HepG2 (cell line): ENCODE results near the gene GPR6. TPM values are rescaled to one million over a fixed set of nuclear protein-coding genes. Genes with fewer than 3 reads are reported as not detected.

Experiments used
- ATF7-NPFF ChIP-seq: sonication (generic); formaldehyde crosslinking; IDR thresholded peaks from 2 replicates; pipeline ENCODE4 v1.8.1; 2023; ENCODE audit warnings: mild to moderate bottlenecking, low read depth, missing genetic modification reagents, moderate library complexity
- ETV6 ChIP-seq: sonication (generic); formaldehyde crosslinking; conservative IDR thresholded peaks from 2 replicates; pipeline ENCODE4 v1.4.0; 2020; ENCODE audit warnings: missing genetic modification reagents
- HHEX ChIP-seq: IDR thresholded peaks from 2 replicates; pipeline ENCODE4 v1.6.1; 2016; ENCODE audit warnings: control low read depth
- LRRFIP1 ChIP-seq: sonication (generic); formaldehyde crosslinking; conservative IDR thresholded peaks from 2 replicates; pipeline ENCODE4 v1.4.0; 2020; ENCODE audit warnings: missing genetic modification reagents
- MAZ ChIP-seq, 2 experiments: sonication (generic) in 1 of 2; formaldehyde crosslinking in 1 of 2; IDR thresholded peaks; 2 replicates each; pipeline versions ENCODE4 v1.5.0 to v1.6.1; 2012 to 2020; ENCODE audit warnings: low read depth in 2 of 2, mild to moderate bottlenecking in 2 of 2, borderline replicate concordance in 1 of 2, improper control_type of control experiment in 1 of 2, low read length in 1 of 2, missing genetic modification reagents in 1 of 2, moderate library complexity in 1 of 2
- MIXL1 ChIP-seq: IDR thresholded peaks from 2 replicates; pipeline ENCODE4 v1.6.1; 2016
- PHB2 ChIP-seq: fragments of 450-650 bp; IDR thresholded peaks from 2 replicates; pipeline ENCODE4 v1.6.1; 2018; ENCODE audit not compliant: partially characterized antibody
- POLR2A ChIP-seq, 2 experiments: IDR thresholded peaks; 2 replicates each; pipeline ENCODE4 v1.6.1; 2011; ENCODE audit warnings: low read depth in 2 of 2, low read length in 2 of 2, mild to moderate bottlenecking in 1 of 2, moderate library complexity in 1 of 2; ENCODE audit not compliant: insufficient read depth in 1 of 2
- RFXAP ChIP-seq: sonication (generic); formaldehyde crosslinking; IDR thresholded peaks from 2 replicates; pipeline ENCODE4 v1.4.0; 2020; ENCODE audit warnings: missing genetic modification reagents, borderline replicate concordance
- SNAPC2 ChIP-seq: sonication (generic); formaldehyde crosslinking; IDR thresholded peaks from 2 replicates; pipeline ENCODE4 v1.8.1; 2022; ENCODE audit warnings: mild to moderate bottlenecking, missing genetic modification reagents
- SNRNP70 ChIP-seq: fragments of 200-400 bp; formaldehyde crosslinking; IDR thresholded peaks from 2 replicates; pipeline ENCODE4 v1.6.1; 2017; ENCODE audit warnings: mild to moderate bottlenecking, low read depth, low read length, moderate library complexity
- WIZ ChIP-seq: sonication (generic); formaldehyde crosslinking; IDR thresholded peaks from 2 replicates; pipeline ENCODE4 v1.5.1; 2020; ENCODE audit warnings: mild to moderate bottlenecking, missing genetic modification reagents
- ZNF280B ChIP-seq: sonication (generic); formaldehyde crosslinking; IDR thresholded peaks from 2 replicates; pipeline ENCODE4 v1.5.0; 2020; ENCODE audit warnings: missing genetic modification reagents, mild to moderate bottlenecking, borderline replicate concordance
- ZNF572 ChIP-seq: sonication (generic); formaldehyde crosslinking; IDR thresholded peaks from 2 replicates; pipeline ENCODE4 v1.5.1; 2020; ENCODE audit warnings: mild to moderate bottlenecking, missing genetic modification reagents
- ZNF75D ChIP-seq: sonication (generic); formaldehyde crosslinking; IDR thresholded peaks from 2 replicates; pipeline ENCODE4 v1.8.1; 2023; ENCODE audit warnings: missing genetic modification reagents, mild to moderate bottlenecking, borderline replicate concordance
- ZNF777 ChIP-seq: sonication (generic); formaldehyde crosslinking; IDR thresholded peaks from 2 replicates; pipeline ENCODE4 v1.4.0; 2020; ENCODE audit warnings: missing genetic modification reagents
- polyA plus RNA-seq, 8 experiments: library from polyadenylated mRNA; depleted of rRNA in 3 of 8; stranded (reverse) in 7 of 8; unstranded in 1 of 8; fragments of >200 nt; fragmentation: Illumina TruSeq in 4 of 8; extraction: Trizol in 4 of 8; gene quantifications; 2 replicates each; pipeline versions ENCODE4 v1.2.1 to v1.2.3, GENCODE V29; 2011 to 2016; ENCODE audit warnings: low read depth in 4 of 8, missing spikeins in 1 of 8, mixed read lengths in 1 of 8; ENCODE audit not compliant: insufficient read depth in 1 of 8
- total RNA-seq, 5 experiments: library from RNA; depleted of rRNA; stranded (reverse); fragments of >200 nt; fragmentation: Illumina TruSeq; extraction: Trizol; gene quantifications; 2 replicates each; pipeline ENCODE4 v1.2.3, GENCODE V29; 2016; ENCODE audit warnings: low read depth in 1 of 5
- TF ChIP-seq, protein P1 (sequence below): IDR thresholded peaks from 2 replicates; pipeline ENCODE4 v1.6.1; 2016; ENCODE audit warnings: low read depth, borderline replicate concordance
- TF ChIP-seq, protein P2 (sequence below): sonication (generic); formaldehyde crosslinking; conservative IDR thresholded peaks from 2 replicates; pipeline ENCODE4 v1.8.0; 2022; ENCODE audit warnings: low read depth, missing genetic modification reagents
- TF ChIP-seq, protein P3 (sequence below): sonication (generic); formaldehyde crosslinking; IDR thresholded peaks from 2 replicates; pipeline ENCODE4 v1.4.0; 2020; ENCODE audit warnings: mild to moderate bottlenecking, missing genetic modification reagents

Gene GPR6
- total and polyA plus RNA-seq, 2 of the 13 experiments (the other 11 are each of a cell fraction or from before 2014, with no cell fraction given), result not detected

GRCh38 chr6:109978174-109979032 is at the start of gene GPR6 (continued):
- TF ChIP-seq ZNF280B (CRISPR knock-in tag) (0 out of 2 replicates have a peak, but pooled peaks have one; percentile 77), MIXL1 (peak; percentile 73), WIZ (peak; percentile 98), SNRNP70 (no peak), RFXAP (peak; percentile 74), POLR2A (IDR thresholded peaks at IDR 0.05; ENCODE audit: insufficient read depth in 1 of 2, low read depth in 2 of 2, low read length in 2 of 2) (no peak), HHEX (CRISPR knock-in tag) (no peak), ATF7-NPFF (peak; percentile 52; the same call in 1 of the 2 replicates), ETV6 (peak; percentile 74; the same call in 1 of the 2 replicates), ZNF75D (CRISPR knock-in tag) (peak; percentile 44; the same call in 1 of the 2 replicates), SNAPC2 (CRISPR knock-in tag) (0 out of 2 replicates have a peak, but pooled peaks have one; percentile 64), LRRFIP1 (CRISPR knock-in tag) (peak; percentile 85; the same call in 1 of the 2 replicates), MAZ (IDR thresholded peaks at IDR 0.05; ENCODE audit: borderline replicate concordance, low read depth, low read length) (no peak), MAZ (CRISPR knock-in tag; IDR thresholded peaks at IDR 0.05; ENCODE audit: low read depth) (0 out of 2 replicates have a peak, but pooled peaks have one; percentile 39), PHB2 (no peak), ZNF572 (CRISPR knock-in tag) (no peak), ZNF777 (CRISPR knock-in tag) (peak; percentile 52; the same call in 1 of the 2 replicates)
- TF ChIP-seq, protein P1, sequence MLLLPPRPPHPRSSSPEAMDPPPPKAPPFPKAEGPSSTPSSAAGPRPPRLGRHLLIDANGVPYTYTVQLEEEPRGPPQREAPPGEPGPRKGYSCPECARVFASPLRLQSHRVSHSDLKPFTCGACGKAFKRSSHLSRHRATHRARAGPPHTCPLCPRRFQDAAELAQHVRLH (CRISPR knock-in tag), result peak; percentile 79; the same call in 1 of the 2 replicates
- TF ChIP-seq, protein P2, sequence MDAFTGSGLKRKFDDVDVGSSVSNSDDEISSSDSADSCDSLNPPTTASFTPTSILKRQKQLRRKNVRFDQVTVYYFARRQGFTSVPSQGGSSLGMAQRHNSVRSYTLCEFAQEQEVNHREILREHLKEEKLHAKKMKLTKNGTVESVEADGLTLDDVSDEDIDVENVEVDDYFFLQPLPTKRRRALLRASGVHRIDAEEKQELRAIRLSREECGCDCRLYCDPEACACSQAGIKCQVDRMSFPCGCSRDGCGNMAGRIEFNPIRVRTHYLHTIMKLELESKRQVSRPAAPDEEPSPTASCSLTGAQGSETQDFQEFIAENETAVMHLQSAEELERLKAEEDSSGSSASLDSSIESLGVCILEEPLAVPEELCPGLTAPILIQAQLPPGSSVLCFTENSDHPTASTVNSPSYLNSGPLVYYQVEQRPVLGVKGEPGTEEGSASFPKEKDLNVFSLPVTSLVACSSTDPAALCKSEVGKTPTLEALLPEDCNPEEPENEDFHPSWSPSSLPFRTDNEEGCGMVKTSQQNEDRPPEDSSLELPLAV (CRISPR knock-in tag), result no peak
- TF ChIP-seq, protein P3, sequence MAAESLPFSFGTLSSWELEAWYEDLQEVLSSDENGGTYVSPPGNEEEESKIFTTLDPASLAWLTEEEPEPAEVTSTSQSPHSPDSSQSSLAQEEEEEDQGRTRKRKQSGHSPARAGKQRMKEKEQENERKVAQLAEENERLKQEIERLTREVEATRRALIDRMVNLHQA (CRISPR knock-in tag), result no peak
